ENCODE measurements around the gene MEG3.

GRCh38 chr14:100861188-100861936 is 35.4 kb downstream of the MEG3 start:
- TF ChIP-seq EZH2 (IDR thresholded peaks at IDR 0.05; ENCODE audit: borderline replicate concordance, low read depth, low read length, severe bottlenecking) (no peak), CTCF (IDR thresholded peaks at IDR 0.05; ENCODE audit: extremely low read depth in 1 of 2, insufficient read depth in 1 of 2, low read depth in 1 of 2, low read length in 2 of 2) (no peak), POLR2A (IDR thresholded peaks at IDR 0.05; ENCODE audit: low read depth, low read length) (no peak), GATA2 (IDR thresholded peaks at IDR 0.05; ENCODE audit: insufficient read depth, insufficient read length, low read depth, low read length) (no peak), POLR2AphosphoS5 (IDR thresholded peaks at IDR 0.05; ENCODE audit: insufficient read depth, low read depth, low read length) (no peak), JUN (IDR thresholded peaks at IDR 0.05; ENCODE audit: borderline replicate concordance, insufficient read depth, insufficient read length, low read depth) (no peak), MYC (IDR thresholded peaks at IDR 0.05; ENCODE audit: low read depth, low read length) (no peak), MAX (IDR thresholded peaks at IDR 0.05; ENCODE audit: insufficient read depth, insufficient read length) (no peak)
